K562 (cell line): ENCODE results near the gene RGPD6.
"Not testable (repeated sequence)": the region's sequence is repeated elsewhere in the genome, so short reads cannot be mapped to it uniquely, and the experiment has no call there.

Experiments
- ARID4B ChIP-seq: sonication (generic); formaldehyde crosslinking; IDR thresholded peaks from 2 replicates; pipeline ENCODE4 v1.8.0; 2022; ENCODE audit warnings: mild to moderate bottlenecking, missing genetic modification reagents
- CAMTA2 ChIP-seq: fragments of 250-450 bp; sonication (Bioruptor Pico); conservative IDR thresholded peaks from 2 replicates; pipeline ENCODE4 v1.5.1; 2022
- CTCF ChIP-seq, 3 experiments: IDR thresholded peaks in 2 of 3; conservative IDR thresholded peaks in 1 of 3; 2 replicates each; pipeline ENCODE4 v1.5.1; 2011 to 2012; ENCODE audit warnings: low read length in 3 of 3, mild to moderate bottlenecking in 3 of 3, control low read depth in 2 of 3, improper control_type of control experiment in 1 of 3, inconsistent platforms in 1 of 3, low read depth in 1 of 3, mixed read lengths in 1 of 3, moderate library complexity in 1 of 3; ENCODE audit not compliant: insufficient read depth in 2 of 3
- EP300 ChIP-seq: IDR thresholded peaks from 2 replicates; pipeline ENCODE4 v1.6.1; 2012; ENCODE audit warnings: low read length, improper control_type of control experiment
- JUND ChIP-seq, 2 experiments: IDR thresholded peaks; 2 replicates in 1 of 2; 3 replicates in 1 of 2; pipeline ENCODE4 v1.6.1; 2011; ENCODE audit warnings: borderline replicate concordance in 2 of 2, low read depth in 2 of 2, low read length in 2 of 2, improper control_type of control experiment in 1 of 2, missing biosample characterization in 1 of 2, missing genetic modification characterization in 1 of 2, missing genetic modification reagents in 1 of 2
- MCM3 ChIP-seq: fragments of 450-650 bp; IDR thresholded peaks from 2 replicates; pipeline ENCODE4 v1.6.1; 2016
- NFIC ChIP-seq: fragments of 450-650 bp; IDR thresholded peaks from 2 replicates; pipeline ENCODE4 v1.6.1; 2017; ENCODE audit warnings: mild to moderate bottlenecking, inconsistent platforms
- POLR2AphosphoS5 ChIP-seq: IDR thresholded peaks from 2 replicates; pipeline ENCODE4 v1.6.1; 2011; ENCODE audit warnings: mild to moderate bottlenecking, low read depth, low read length, moderate library complexity; ENCODE audit not compliant: control insufficient read depth, insufficient read depth
- SMAD2 ChIP-seq: fragments of 150-350 bp; IDR thresholded peaks from 2 replicates; pipeline ENCODE4 v1.6.1; 2014; ENCODE audit warnings: low read depth, mild to moderate bottlenecking, low read length
- TSHZ1 ChIP-seq: fragments of 250-450 bp; sonication (Bioruptor Pico); IDR thresholded peaks from 2 replicates; pipeline ENCODE4 v1.4.0; 2020; ENCODE audit warnings: mild to moderate bottlenecking, moderate library complexity
- ZNF121 ChIP-seq: sonication (generic); formaldehyde crosslinking; conservative IDR thresholded peaks from 2 replicates; pipeline ENCODE4 v1.8.0; 2022; ENCODE audit warnings: missing genetic modification reagents
- ZNF232 ChIP-seq: sonication (generic); formaldehyde crosslinking; IDR thresholded peaks from 2 replicates; pipeline ENCODE4 v1.8.0; 2022; ENCODE audit warnings: mild to moderate bottlenecking, missing genetic modification reagents
- ZNF583 ChIP-seq: fragments of 250-450 bp; sonication (Bioruptor Pico); IDR thresholded peaks from 2 replicates; pipeline ENCODE4 v1.4.0; 2020

- not testable (repeated sequence) for TF ChIP-seq CTCF (IDR thresholded peaks at IDR 0.05 in 2 of 3, conservative IDR thresholded peaks at IDR 0.05 in 1 of 3; ENCODE audit: insufficient read depth in 2 of 3, low read depth in 1 of 3, low read length in 3 of 3); MCM3; EP300; ZNF583 (CRISPR knock-in tag); NFIC; CAMTA2 (CRISPR knock-in tag); TSHZ1; POLR2AphosphoS5; ARID4B (CRISPR knock-in tag); SMAD2; JUND (IDR thresholded peaks at IDR 0.05; ENCODE audit: borderline replicate concordance, low read depth, low read length); JUND (tag; IDR thresholded peaks at IDR 0.05; ENCODE audit: borderline replicate concordance, low read depth, low read length); ZNF121; ZNF232
These were observed 96.9 kb downstream of the RGPD6 start for GRCh38 chr2:110480084-110480483.
